T-helper 17 cell (primary cell): ENCODE measurements around the gene SELENON. TPM values are rescaled to one million over a fixed set of nuclear protein-coding genes. Genes with fewer than 3 reads are reported as not detected.

Experiments
- ATAC-seq: fragments of 150-1000 bp; cut with Tn5 transposase; 2 replicates; pipeline ENCODE4 v1.10.0; 2021; ENCODE audit warnings: mild to moderate bottlenecking, moderate library complexity
- DNase-seq, 3 donors: peaks; one replicate each; pipeline versions ENCODE4 v3.0.0 to v3.0.0-alpha.2; 2020 to 2021
- H3K9me3 ChIP-seq: one replicate; pipeline ENCODE4 v1.7.0; 2013; ENCODE audit warnings: low read length, mild to moderate bottlenecking; ENCODE audit not compliant: control insufficient read depth, poor library complexity, severe bottlenecking
- H3K27ac Mint-ChIP-seq: one replicate; pipeline ENCODE4 v1.8.0; 2022; ENCODE audit warnings: mild to moderate bottlenecking, moderate library complexity, mixed read lengths
- H3K27me3 Mint-ChIP-seq: one replicate; pipeline ENCODE4 v1.8.0; 2022; ENCODE audit warnings: mixed read lengths
- H3K36me3 Mint-ChIP-seq: one replicate; pipeline ENCODE4 v1.8.0; 2022; ENCODE audit warnings: low read depth, mixed read lengths
- H3K4me1 Mint-ChIP-seq: one replicate; pipeline ENCODE4 v1.8.0; 2022; ENCODE audit warnings: mild to moderate bottlenecking, mixed read lengths
- H3K4me3 Mint-ChIP-seq: one replicate; pipeline ENCODE4 v1.8.0; 2022; ENCODE audit warnings: mild to moderate bottlenecking, moderate library complexity, mixed read lengths
- total RNA-seq, 4 donors: library from RNA in 2 of 4; stranded (reverse) in 2 of 4; gene quantifications; one replicate each; pipeline ENCODE4 v1.2.3 and lab custom pipeline; 2022 to 2026

Gene SELENON
- total RNA-seq, 2 donors from 2014 or later: 24.5 to 25.2 TPM

GRCh38 chr1:25792115-25792514 lies 7.9 kb upstream of the SELENON start:
- H3K36me3 Mint-ChIP-seq: peaks cover 2% of the 10 kb centered on the region
- DNase-seq: no peak
- no peak overlapping the region for H3K27ac Mint-ChIP-seq
- no peak for ATAC-seq
- H3K4me3 Mint-ChIP-seq: no peak overlapping the region
- peaks cover 21% of the 10 kb centered on the region for H3K4me1 Mint-ChIP-seq
- H3K9me3 ChIP-seq: no peaks in the 10 kb centered on the region
- H3K27me3 Mint-ChIP-seq: no peaks in the 10 kb centered on the region

- Mint-ChIP-seq H3K36me3 (peaks cover 2% of the 10 kb centered on the region), H3K4me1 (peaks cover 34% of the 10 kb centered on the region), H3K27ac (peak overlapping the region; percentile 98), H3K27me3 (no peaks in the 10 kb centered on the region), H3K4me3 (no peak overlapping the region)
- no peak for ATAC-seq
- no peak for DNase-seq
- no peaks in the 10 kb centered on the region for H3K9me3 ChIP-seq
Measured at GRCh38 chr1:25793585-25794170, 6.3 kb upstream of the SELENON start.

GRCh38 chr1:25794325-25794724 lies 5.7 kb upstream of the SELENON start:
- H3K4me1 Mint-ChIP-seq: peaks cover 34% of the 10 kb centered on the region
- no peaks in the 10 kb centered on the region for H3K9me3 ChIP-seq
- no peak for DNase-seq
- peak overlapping the region; percentile 98 for H3K27ac Mint-ChIP-seq
- no peaks in the 10 kb centered on the region for H3K27me3 Mint-ChIP-seq
- H3K36me3 Mint-ChIP-seq: peaks cover 2% of the 10 kb centered on the region
- no peak overlapping the region for H3K4me3 Mint-ChIP-seq
- no peak for ATAC-seq

GRCh38 chr1:25795211-25795610 lies 4.8 kb upstream of the SELENON start:
- Mint-ChIP-seq H3K4me3 (no peak overlapping the region), H3K27ac (peak overlapping the region; percentile 98), H3K27me3 (no peaks in the 10 kb centered on the region), H3K36me3 (peaks cover 2% of the 10 kb centered on the region), H3K4me1 (peaks cover 34% of the 10 kb centered on the region)
- no peaks in the 10 kb centered on the region for H3K9me3 ChIP-seq
- ATAC-seq (no peak), DNase-seq (no peak)

- peaks cover 37% of the 10 kb centered on the region for H3K4me1 Mint-ChIP-seq
- no peaks in the 10 kb centered on the region for H3K9me3 ChIP-seq
- H3K36me3 Mint-ChIP-seq: peaks cover 2% of the 10 kb centered on the region
- peak overlapping the region; percentile 89 for H3K4me3 Mint-ChIP-seq
- ATAC-seq (peak; percentile 74), DNase-seq (peak in 1 of 3 donors; percentile 26)
- H3K27me3 Mint-ChIP-seq: no peaks in the 10 kb centered on the region
- peak overlapping the region; percentile 98 for H3K27ac Mint-ChIP-seq
Measured at GRCh38 chr1:25795946-25796810, 3.8 kb upstream of the SELENON start.

- Mint-ChIP-seq H3K4me3 (peak overlapping the region; percentile 89), H3K4me1 (peaks cover 34% of the 10 kb centered on the region), H3K27ac (peak overlapping the region; percentile 98), H3K36me3 (peaks cover 2% of the 10 kb centered on the region), H3K27me3 (no peaks in the 10 kb centered on the region)
- ATAC-seq: peak; percentile 69
- no peaks in the 10 kb centered on the region for H3K9me3 ChIP-seq
- peak; percentile 69 to 76 (median 71) for DNase-seq
Measured at GRCh38 chr1:25796811-25797458, 3.1 kb upstream of the SELENON start.

GRCh38 chr1:25797939-25798338 lies 2.1 kb upstream of the SELENON start:
- DNase-seq (no peak), ATAC-seq (no peak)
- no peaks in the 10 kb centered on the region for H3K9me3 ChIP-seq
- Mint-ChIP-seq H3K36me3 (peaks cover 2% of the 10 kb centered on the region), H3K27me3 (no peaks in the 10 kb centered on the region), H3K4me3 (peak overlapping the region; percentile 89), H3K27ac (peak overlapping the region; percentile 98), H3K4me1 (peaks cover 40% of the 10 kb centered on the region)

- H3K9me3 ChIP-seq: no peaks in the 10 kb centered on the region
- Mint-ChIP-seq H3K4me3 (peak overlapping the region; percentile 75), H3K27me3 (no peaks in the 10 kb centered on the region), H3K36me3 (peaks cover 2% of the 10 kb centered on the region), H3K4me1 (peaks cover 41% of the 10 kb centered on the region), H3K27ac (peak overlapping the region; percentile 98)
- no peak for ATAC-seq
- no peak for DNase-seq
Measured at GRCh38 chr1:25798666-25799351, 1.2 kb upstream of the SELENON start.

GRCh38 chr1:25799352-25799934 lies 550 bp upstream of the SELENON start:
- Mint-ChIP-seq H3K27ac (peak overlapping the region; percentile 98), H3K27me3 (no peaks in the 10 kb centered on the region), H3K4me1 (peaks cover 41% of the 10 kb centered on the region), H3K36me3 (peaks cover 2% of the 10 kb centered on the region), H3K4me3 (peak overlapping the region; percentile 75)
- no peak for DNase-seq
- ATAC-seq: no peak
- no peaks in the 10 kb centered on the region for H3K9me3 ChIP-seq

GRCh38 chr1:25800703-25801377 lies 847 bp downstream of the SELENON start:
- H3K4me3 Mint-ChIP-seq: peak overlapping the region; percentile 85
- no peak for ATAC-seq
- H3K9me3 ChIP-seq: no peaks in the 10 kb centered on the region
- H3K36me3 Mint-ChIP-seq: peaks cover 2% of the 10 kb centered on the region
- no peak for DNase-seq
- no peaks in the 10 kb centered on the region for H3K27me3 Mint-ChIP-seq
- H3K4me1 Mint-ChIP-seq: peaks cover 40% of the 10 kb centered on the region
- peak overlapping the region; percentile 9 for H3K27ac Mint-ChIP-seq

GRCh38 chr1:25802915-25803314 lies 2.9 kb downstream of the SELENON start:
- DNase-seq (no peak), ATAC-seq (peak; percentile 42)
- peaks cover 2% of the 10 kb centered on the region for H3K36me3 Mint-ChIP-seq
- H3K4me3 Mint-ChIP-seq: peak overlapping the region; percentile 19
- H3K27ac Mint-ChIP-seq: no peak overlapping the region
- H3K27me3 Mint-ChIP-seq: no peaks in the 10 kb centered on the region
- no peaks in the 10 kb centered on the region for H3K9me3 ChIP-seq
- H3K4me1 Mint-ChIP-seq: peaks cover 24% of the 10 kb centered on the region

GRCh38 chr1:25803368-25803767 lies 3.4 kb downstream of the SELENON start:
- H3K9me3 ChIP-seq: no peaks in the 10 kb centered on the region
- no peak for ATAC-seq
- Mint-ChIP-seq H3K4me1 (peaks cover 20% of the 10 kb centered on the region), H3K4me3 (no peak overlapping the region), H3K36me3 (peaks cover 2% of the 10 kb centered on the region), H3K27ac (no peak overlapping the region), H3K27me3 (no peaks in the 10 kb centered on the region)
- DNase-seq: no peak
